ENCODE measurements around the gene ZNF428.

- TF ChIP-seq CTCF (IDR thresholded peaks at IDR 0.05): no peak
- TF ChIP-seq EP300 (IDR thresholded peaks at IDR 0.05): no peak
- no peak for TF ChIP-seq POLR2A (IDR thresholded peaks at IDR 0.05)
Observed at GRCh38 chr19:43643326-43643725, 23.9 kb upstream of the ZNF428 start.

Data from gastroesophageal sphincter (tissue), 3 donors.